ENCODE results near the gene VIL1. TPM values are rescaled to one million over a fixed set of nuclear protein-coding genes. Genes with fewer than 3 reads are reported as not detected.
A peak's percentile ranks its signal among the peaks of the same experiment; 100 is the strongest.

The VIL1 gene
- total RNA-seq, 1 experiment from 2014 or later = 0.26 TPM

GRCh38 chr2:218371983-218372350, 47.0 kb upstream of the VIL1 start:
- Histone ChIP-seq H3K9me2 (replicated peaks; ENCODE audit: low read length) (no peaks in the 10 kb centered on the region), H3K4me3 (ENCODE audit: low read length) (no peak overlapping the region), H3K4me1 (ENCODE audit: insufficient read depth, low read length) (0 out of 2 replicates have a peak, but pooled peaks cover 11% of the 10 kb centered on the region), H2AFZ (ENCODE audit: low read length) (no peak overlapping the region), H3K4me2 (ENCODE audit: low read length) (no peak overlapping the region), H4K20me1 (ENCODE audit: low read length) (no peaks in the 10 kb centered on the region), H3K79me2 (ENCODE audit: low read length) (no peaks in the 10 kb centered on the region), H3K9ac (ENCODE audit: low read length) (no peak overlapping the region), H3K27me3 (ENCODE audit: low read length) (no peaks in the 10 kb centered on the region), H3K27ac (ENCODE audit: low read length) (no peak overlapping the region), H3K36me3 (ENCODE audit: low read depth, low read length) (no peaks in the 10 kb centered on the region), H3F3A (ENCODE audit: low read length, unreplicated experiment) (no peaks in the 10 kb centered on the region), H3K9me3 (ENCODE audit: low read length) (no peaks in the 10 kb centered on the region)
- intact Hi-C loops (cut with micrococcal nuclease) = no loop called here
- ChIA-PET POLR2A (ENCODE audit: unreplicated experiment) (no interaction called here), CTCF (no interaction called here)
- no peak for DNase-seq
- no TSS peak for BruUV-seq (replicated peaks)
- TF ChIP-seq EZH2 (IDR thresholded peaks at IDR 0.05; ENCODE audit: low read length, unreplicated experiment) (no peak), CTCF (conservative IDR thresholded peaks at IDR 0.05; ENCODE audit: low read depth, low read length) (no peak), EZH2phosphoT487 (IDR thresholded peaks at IDR 0.05; ENCODE audit: borderline replicate concordance, low read length) (no peak)
- ATAC-seq = no peak

GRCh38 chr2:218374795-218375194, 44.1 kb upstream of the VIL1 start:
- Histone ChIP-seq H3K9me2 (replicated peaks; ENCODE audit: low read length) (no peaks in the 10 kb centered on the region), H3F3A (ENCODE audit: low read length, unreplicated experiment) (no peaks in the 10 kb centered on the region), H3K9me3 (ENCODE audit: low read length) (no peaks in the 10 kb centered on the region), H2AFZ (ENCODE audit: low read length) (no peak overlapping the region), H3K4me2 (ENCODE audit: low read length) (no peak overlapping the region), H4K20me1 (ENCODE audit: low read length) (no peaks in the 10 kb centered on the region), H3K27me3 (ENCODE audit: low read length) (no peaks in the 10 kb centered on the region), H3K36me3 (ENCODE audit: low read depth, low read length) (no peaks in the 10 kb centered on the region), H3K27ac (ENCODE audit: low read length) (no peak overlapping the region), H3K4me3 (ENCODE audit: low read length) (no peak overlapping the region), H3K4me1 (ENCODE audit: insufficient read depth, low read length) (0 out of 2 replicates have a peak, but pooled peaks cover 6% of the 10 kb centered on the region), H3K79me2 (ENCODE audit: low read length) (no peaks in the 10 kb centered on the region), H3K9ac (ENCODE audit: low read length) (no peak overlapping the region)
- ChIA-PET POLR2A (ENCODE audit: unreplicated experiment) (no interaction called here), CTCF (no interaction called here)
- intact Hi-C loops (cut with micrococcal nuclease) = no loop called here
- TF ChIP-seq EZH2 (IDR thresholded peaks at IDR 0.05; ENCODE audit: low read length, unreplicated experiment) (no peak), CTCF (conservative IDR thresholded peaks at IDR 0.05; ENCODE audit: low read depth, low read length) (no peak), EZH2phosphoT487 (IDR thresholded peaks at IDR 0.05; ENCODE audit: borderline replicate concordance, low read length) (no peak)
- ATAC-seq (no peak), DNase-seq (no peak)
- no TSS peak for BruUV-seq (replicated peaks)

GRCh38 chr2:218375212-218375611, 43.7 kb upstream of the VIL1 start:
- H3K9me3 ChIP-seq (ENCODE audit: low read length) = no peaks in the 10 kb centered on the region
- ATAC-seq = peak; percentile 78
- H3K4me2 ChIP-seq (ENCODE audit: low read length) = no peak overlapping the region
- no peak overlapping the region for H3K27ac ChIP-seq (ENCODE audit: low read length)
- no peaks in the 10 kb centered on the region for H3K36me3 ChIP-seq (ENCODE audit: low read depth, low read length)
- no peaks in the 10 kb centered on the region for H3F3A ChIP-seq (ENCODE audit: low read length, unreplicated experiment)
- TF ChIP-seq EZH2 (IDR thresholded peaks at IDR 0.05; ENCODE audit: low read length, unreplicated experiment) (no peak), CTCF (conservative IDR thresholded peaks at IDR 0.05; ENCODE audit: low read depth, low read length) (no peak), EZH2phosphoT487 (IDR thresholded peaks at IDR 0.05; ENCODE audit: borderline replicate concordance, low read length) (no peak)
- intact Hi-C loops (cut with micrococcal nuclease) = no loop called here
- H3K9ac ChIP-seq (ENCODE audit: low read length) = no peak overlapping the region
- H2AFZ ChIP-seq (ENCODE audit: low read length) = no peak overlapping the region
- H3K9me2 ChIP-seq (replicated peaks; ENCODE audit: low read length) = no peaks in the 10 kb centered on the region
- no peaks in the 10 kb centered on the region for H3K27me3 ChIP-seq (ENCODE audit: low read length)
- H4K20me1 ChIP-seq (ENCODE audit: low read length) = no peaks in the 10 kb centered on the region
- no peak overlapping the region for H3K4me3 ChIP-seq (ENCODE audit: low read length)
- no peaks in the 10 kb centered on the region for H3K79me2 ChIP-seq (ENCODE audit: low read length)
- BruUV-seq (replicated peaks) = no TSS peak
- CTCF ChIA-PET = no interaction called here
- DNase-seq = peak; percentile 62
- H3K4me1 ChIP-seq (ENCODE audit: insufficient read depth, low read length) = 0 out of 2 replicates have a peak, but pooled peaks cover 6% of the 10 kb centered on the region
- POLR2A ChIA-PET (ENCODE audit: unreplicated experiment) = no interaction called here
